GM21786 (cell line): ENCODE measurements around the gene CMIP.

Experiments used
- ATAC-seq: cut with Tn5 transposase; IDR thresholded peaks from one replicate; pipeline ENCODE4 v1.9.1; 2021; ENCODE audit not compliant: unreplicated experiment

CMIP gene

DNA sequence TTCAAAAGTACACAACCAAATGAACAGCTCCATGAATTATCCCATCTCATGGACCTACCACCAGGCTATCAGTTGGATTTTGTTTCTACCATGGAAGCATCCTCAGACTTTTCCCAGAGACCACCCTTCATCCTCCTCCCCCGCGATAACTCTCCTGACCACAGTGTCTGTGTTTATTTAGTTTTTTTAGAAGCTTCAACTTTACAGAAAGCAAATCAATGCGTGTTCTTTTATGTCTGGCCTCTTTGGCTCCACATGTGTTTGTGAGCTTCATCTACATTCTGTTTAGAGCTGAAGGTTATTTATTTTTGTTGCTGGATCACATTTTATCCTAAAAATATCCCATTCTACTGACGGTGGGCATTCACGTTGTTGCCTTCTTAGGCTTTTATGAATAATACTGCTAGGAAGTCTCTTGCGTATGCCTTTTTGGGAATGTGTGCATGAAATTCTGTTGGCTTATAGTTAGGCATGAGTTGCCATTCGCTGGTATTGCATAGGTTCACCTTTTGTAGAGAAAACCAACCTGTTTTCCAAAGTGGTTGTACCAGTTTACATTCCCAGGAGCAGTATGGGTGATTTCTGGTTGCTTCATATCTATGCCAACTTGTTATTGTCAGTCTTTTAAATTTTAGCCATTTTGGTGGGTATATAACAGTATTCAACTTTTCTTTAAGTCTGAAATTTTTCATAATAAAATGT, 83.0 kb downstream of the CMIP start:
- ATAC-seq, result no peak

- no peak for ATAC-seq
These were observed 83.6 kb downstream of the CMIP start for GRCh38 chr16:81528256-81528655.

DNA sequence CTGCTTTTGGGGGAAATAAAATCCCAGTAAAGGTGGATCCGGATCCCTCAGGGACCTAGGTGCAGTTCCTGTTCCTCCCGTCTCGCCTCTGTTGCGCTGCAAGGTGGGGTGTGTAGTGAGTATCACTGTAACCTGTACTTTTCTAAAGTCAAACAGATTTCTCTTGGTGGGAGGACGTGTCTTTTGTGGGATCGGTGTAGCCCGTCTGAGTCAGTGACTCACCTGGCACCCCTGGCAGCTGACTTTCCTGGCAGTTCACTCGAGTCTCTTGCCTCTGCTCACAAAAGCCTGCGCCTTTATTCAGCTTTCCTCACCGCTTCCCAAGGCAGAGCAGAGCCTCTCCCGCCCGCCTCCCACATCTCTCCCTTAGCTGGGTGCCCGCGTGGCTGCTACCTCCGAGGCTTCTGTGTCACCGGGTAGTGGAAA, 85.7 kb downstream of the CMIP start:
- ATAC-seq, result no peak

DNA sequence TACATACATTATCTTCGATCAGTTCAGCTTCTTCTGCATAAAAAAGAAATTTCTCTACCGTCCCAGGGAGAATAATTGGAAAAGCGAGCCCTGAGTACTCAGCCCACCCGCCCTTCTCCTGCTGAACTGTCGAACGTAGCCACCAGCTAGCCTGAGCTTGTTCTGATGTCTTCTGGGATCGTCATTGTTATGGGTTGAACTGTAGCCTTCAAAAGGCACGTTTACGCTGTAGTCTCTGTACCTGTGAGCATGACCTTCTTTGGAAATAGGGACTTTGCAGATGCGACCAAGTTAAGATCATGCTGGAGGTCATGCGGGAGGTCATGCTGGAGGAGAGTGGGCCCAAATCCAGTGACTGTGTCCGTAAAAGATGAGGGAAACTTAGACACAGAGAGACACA, 86.2 kb downstream of the CMIP start:
- no peak for ATAC-seq

DNA sequence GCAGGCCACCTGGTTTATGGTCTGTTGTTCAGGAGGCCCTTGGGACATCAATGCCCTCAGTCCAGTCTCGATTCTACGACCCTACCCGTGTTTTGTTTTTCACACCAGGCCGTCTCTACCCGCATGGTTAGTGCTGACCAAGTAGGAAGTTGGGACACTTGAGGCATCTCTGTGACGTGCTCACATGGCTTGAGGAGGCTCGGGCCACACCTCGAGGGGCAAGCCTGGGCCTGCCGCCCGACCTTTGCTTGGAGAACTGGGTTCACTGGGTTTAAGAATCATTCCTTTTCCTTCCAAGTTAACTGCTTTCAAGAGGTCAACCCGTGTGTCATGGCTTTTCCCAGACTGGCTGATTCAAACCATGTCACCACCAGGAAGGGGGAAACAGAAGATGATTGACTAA, 86.8 kb downstream of the CMIP start:
- no peak for ATAC-seq

DNA sequence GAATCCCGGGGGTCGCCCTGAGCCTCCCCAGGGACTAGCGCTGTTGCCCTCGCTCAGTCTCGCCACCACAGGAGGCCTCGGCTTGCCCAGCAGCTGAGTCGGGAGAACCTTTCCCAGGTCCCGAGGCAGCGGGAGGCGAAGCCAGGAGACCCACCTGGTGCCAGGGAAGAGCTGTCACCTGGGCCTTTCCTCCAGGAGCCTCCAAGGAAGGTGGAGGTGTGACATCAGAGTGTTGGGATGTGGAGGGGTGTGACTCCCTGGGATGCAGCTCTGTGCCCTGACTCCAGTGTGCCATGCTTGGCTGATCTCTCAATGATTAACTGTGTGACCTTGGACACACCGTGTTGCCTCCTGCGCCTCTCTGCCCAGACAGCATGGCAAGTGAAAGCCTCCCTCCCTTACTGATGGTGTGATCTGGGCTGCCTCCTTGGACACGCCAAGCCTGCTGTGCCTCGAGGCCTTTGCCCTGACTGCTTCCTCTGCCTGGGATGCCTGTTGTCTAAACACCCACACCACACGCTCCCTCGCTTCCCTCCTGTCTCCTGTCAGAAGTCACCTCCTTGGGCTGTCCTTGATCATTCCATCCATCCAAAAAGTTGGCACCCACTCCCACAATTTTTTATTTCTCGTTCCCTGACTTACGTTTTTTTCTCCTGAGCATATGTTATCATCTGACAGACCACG, 88.0 kb downstream of the CMIP start:
- no peak for ATAC-seq

DNA sequence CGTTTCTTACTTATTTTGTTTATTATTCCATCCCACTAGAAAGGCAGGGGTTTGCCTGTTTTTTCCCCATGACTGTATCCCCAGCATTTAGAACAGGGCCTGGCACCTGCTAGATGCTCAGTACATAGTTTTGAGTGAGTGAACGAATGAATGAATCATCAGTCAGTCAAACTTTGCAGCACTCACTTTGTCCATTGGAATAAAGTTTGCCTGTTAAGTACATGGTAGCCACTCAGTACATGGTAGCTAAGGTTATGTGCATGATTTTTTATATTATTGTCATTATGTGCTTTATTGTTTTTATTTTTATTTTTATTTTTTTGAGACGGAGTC, 88.5 kb downstream of the CMIP start:
- ATAC-seq, result no peak

GRCh38 chr16:81535679-81536360, 91.2 kb downstream of the CMIP start:
- ATAC-seq, result no peak

- no peak for ATAC-seq
These were observed 92.0 kb downstream of the CMIP start for GRCh38 chr16:81536648-81537047.

DNA sequence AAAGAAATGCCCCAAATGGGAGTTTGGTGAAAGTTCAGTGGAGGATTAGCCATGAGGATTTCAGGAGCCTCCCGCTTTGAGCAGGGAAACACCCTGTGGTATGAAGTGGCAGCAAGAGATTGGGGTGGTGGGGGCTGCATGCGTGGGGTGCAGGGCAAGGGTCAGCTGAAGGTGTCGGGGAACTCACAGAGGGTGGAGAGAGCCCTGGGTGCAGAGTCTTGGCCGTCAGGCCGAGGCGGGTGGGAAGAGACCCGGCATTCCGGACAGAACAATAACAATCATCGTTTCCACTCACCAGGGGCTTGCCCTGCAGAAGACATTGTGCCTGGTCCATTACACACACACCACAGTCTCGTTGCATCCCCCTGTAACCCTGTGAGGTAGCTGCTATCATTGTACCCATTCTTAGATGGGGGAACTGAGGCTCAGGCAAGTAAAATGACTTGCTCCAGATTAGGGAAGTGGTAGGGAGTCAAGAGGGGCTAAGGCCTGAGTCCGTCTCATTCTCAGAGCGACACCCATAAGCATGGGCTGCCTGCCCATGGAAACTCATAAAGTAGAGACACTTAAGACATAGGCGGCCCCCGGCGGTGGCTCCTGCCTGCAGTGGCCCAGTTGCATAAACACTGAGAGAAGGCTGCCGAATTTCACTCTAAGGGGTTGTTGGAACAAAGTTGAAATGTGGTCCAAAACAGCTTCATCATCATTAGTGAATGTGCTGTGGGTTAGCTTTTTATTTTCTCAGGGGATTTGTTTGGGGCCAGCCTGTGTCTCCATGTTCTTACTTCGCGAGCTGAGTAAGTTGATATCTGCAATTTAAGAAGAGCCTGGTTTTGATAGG, 93.3 kb downstream of the CMIP start:
- ATAC-seq, result no peak

DNA sequence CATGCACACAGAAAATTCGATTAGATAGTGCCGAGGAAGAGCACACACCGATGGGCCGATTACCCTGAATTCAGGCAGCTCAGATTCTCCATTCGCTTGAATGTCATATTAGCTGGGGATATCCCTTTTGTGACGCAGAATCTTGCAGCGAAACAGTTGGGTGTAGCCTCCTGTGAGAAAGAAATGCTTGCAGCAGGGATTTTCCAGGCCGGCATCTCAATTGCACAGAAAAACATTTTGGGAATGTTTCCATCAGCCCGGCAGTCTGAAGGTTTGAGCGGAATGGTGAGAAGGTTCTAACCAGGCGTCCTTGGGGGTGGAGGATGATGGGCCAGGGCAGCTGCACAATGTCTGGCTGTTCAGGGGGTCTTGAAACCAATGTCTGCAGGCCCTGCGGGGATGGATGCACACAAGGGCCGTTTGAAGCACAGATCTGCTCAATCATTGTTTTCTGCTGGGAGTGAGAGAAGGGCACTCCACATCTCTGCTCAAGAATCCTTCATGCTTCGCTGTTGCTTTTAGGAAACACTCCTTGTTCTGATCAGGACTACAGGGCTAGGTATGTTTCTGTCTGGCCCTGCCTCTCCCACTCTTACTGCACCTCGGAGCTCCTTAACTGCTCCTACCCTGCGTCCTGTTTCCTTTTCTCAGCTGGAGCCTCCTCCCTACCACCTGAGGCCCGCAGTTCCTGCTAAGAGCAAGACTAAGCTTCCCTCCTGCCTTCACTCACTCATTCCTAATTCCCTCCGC, 94.6 kb downstream of the CMIP start:
- ATAC-seq, result no peak

DNA sequence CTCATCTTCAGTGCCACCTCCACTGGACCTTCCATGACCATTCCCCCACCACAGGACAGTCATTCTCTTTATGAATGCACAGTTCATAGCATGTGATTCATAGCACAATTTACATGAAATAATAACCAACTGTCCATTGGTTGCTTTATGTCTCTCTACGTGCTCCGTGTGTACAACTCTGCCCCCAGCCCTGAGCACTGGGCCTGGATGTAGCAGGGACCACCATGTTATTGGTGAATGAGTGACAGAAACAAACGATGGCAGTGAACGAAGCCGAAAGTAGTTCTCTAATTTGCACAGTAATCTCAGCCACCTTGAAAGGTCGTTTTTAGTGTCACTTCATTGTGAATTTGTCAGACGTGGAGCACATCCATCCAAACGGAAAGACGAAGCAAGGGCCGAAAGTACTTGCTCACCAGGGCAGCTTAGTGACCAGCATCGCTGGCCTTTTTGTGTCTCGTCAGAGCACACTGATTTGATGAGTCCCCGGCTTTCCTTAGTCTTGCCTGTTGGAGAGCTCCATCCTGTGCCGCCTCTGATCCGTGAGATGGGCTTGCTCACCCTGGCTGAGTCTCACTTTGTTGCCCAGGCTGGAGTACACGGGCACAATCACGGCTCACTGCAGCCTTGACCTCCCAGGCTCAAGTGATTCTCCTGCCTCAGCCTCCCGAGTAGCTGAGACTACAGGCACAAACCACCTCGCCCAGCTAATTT, 95.3 kb downstream of the CMIP start:
- no peak for ATAC-seq

- ATAC-seq, result no peak
These were observed 96.7 kb downstream of the CMIP start for GRCh38 chr16:81541314-81541713.

DNA sequence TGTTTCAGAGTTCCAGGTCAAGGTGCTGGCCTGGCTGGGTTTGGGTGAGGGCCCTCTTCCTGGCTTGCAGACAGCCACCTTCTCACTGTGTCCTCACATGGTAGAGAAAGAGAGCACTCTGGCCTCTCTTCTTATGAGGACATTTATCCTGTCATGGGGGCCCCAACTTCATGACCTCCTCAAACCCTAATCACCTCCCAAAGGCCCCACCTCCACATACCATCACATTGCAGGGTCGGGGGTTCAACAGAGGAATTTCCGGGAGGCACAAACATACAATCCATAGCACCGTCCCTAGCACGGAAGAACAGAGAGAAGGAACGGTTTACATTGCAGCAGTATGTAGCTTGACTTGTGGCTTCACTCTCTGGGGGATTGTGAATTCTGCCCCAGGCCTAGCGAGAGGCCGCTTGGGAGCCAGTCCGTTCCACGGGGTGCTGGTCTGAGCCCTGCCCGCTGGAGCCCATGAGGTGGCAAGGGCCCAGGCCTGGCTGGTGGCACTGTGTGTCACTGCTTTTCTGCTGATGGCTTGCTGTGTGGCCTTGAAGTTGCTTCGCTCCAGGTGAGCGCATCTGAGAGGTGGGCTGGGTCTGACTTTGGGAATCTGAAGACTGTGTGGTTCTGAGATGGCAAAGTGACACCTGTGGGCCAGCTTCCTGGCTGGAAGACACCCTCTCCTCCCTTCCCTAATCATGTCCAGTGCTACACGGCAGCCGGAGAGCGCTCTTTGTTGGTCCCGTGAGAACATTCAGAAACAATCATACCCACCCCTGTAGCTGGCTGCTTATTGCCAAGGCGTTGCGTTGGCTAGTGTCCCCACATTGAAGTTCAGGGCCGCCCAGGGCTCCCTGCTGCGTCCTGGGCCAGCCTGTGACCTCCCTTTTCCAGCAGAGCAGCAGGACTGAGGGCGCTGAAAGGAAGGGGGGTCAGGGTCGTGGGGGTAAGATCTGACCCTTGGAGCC, 98.3 kb downstream of the CMIP start:
- ATAC-seq, result no peak

DNA sequence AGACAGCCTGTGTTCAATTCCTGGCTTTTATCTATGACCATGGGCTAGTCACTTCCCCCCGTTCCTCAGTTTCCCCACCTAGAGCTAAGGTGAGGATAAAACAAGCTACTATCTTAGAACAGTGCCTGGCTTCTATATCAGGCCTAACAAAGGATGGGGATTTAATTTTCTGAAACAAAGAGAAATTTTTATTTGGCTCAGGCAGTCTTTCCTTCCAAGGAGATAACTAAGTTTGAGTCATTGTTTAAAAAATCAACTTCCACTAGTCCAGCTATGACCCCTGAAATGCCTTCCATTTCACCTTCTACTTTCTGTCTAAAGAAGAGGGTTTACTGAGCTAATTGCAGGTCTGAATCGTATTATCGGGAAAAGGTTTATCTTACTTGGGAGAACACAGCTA, 99.0 kb downstream of the CMIP start:
- ATAC-seq, result no peak

DNA sequence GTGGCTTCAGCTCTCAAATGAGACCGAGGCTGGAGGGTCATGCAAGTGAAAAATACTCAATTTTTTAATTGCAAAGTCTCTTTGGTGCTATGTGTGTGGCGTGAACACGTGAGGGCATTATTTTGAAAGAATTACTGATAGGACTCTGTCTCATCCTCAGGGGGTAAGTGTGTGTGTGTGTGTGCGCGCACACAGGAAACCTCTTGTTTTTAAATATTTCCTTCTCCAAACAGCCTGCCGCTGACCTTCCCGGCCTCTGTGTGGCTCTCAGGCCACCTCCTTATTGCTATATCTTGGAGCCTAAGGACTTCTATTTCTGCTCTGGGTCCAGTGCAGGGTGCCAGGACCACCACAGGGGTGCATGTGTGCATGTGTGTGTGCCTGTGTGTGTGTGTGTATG, 99.7 kb downstream of the CMIP start:
- ATAC-seq, result no peak

- ATAC-seq, result no peak
These were observed 100.2 kb downstream of the CMIP start for GRCh38 chr16:81544700-81545271.

GRCh38 chr16:81545470-81546250, 101.1 kb downstream of the CMIP start:
- no peak for ATAC-seq
